IPS-11a (cell line): ENCODE data around the gene PIK3CA.

Source experiments
- H3K4me3 ChIP-seq: one replicate; pipeline ENCODE4 v1.5.1; 2013; ENCODE audit warnings: low read depth, low read length, control low read depth

PIK3CA gene

DNA sequence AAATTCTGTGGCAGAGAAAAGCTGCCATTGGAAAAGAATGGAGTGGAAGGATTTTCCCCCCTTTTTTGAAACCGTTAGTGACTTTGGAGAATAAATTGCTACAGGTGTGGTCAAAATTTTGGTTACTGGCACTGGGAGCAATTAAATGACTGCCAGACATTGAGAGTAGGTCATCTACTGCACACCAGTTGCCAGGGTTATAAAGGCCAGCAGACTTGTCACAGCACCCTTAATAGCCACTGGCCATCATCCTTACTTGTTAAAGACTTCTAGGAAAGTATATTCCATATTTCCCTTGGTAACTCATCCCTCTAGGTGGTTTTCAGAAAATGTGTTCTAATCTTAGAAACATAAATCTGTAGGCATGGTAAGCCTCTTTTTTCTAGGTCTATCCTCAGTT, 8.0 kb downstream of the PIK3CA start:
- no peak overlapping the region for H3K4me3 ChIP-seq

DNA sequence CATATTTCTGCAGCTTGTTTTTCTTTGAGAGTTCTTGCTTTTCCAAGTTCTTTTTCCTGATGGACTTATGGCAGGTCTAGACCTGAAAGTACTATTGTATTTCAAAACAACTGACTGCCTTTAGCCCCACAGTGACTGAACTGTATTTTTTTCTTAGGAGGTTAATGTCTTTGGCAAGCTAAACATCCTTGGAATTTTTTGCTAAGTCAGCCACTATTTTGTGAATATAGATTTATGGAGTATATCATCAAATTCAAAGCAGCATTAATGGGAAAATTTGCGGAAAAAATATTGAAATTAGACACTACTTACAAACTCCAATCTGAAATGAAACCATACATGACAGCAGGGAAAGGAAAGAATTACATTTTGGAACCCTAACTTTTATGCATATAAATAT, 8.6 kb downstream of the PIK3CA start:
- no peak overlapping the region for H3K4me3 ChIP-seq

DNA sequence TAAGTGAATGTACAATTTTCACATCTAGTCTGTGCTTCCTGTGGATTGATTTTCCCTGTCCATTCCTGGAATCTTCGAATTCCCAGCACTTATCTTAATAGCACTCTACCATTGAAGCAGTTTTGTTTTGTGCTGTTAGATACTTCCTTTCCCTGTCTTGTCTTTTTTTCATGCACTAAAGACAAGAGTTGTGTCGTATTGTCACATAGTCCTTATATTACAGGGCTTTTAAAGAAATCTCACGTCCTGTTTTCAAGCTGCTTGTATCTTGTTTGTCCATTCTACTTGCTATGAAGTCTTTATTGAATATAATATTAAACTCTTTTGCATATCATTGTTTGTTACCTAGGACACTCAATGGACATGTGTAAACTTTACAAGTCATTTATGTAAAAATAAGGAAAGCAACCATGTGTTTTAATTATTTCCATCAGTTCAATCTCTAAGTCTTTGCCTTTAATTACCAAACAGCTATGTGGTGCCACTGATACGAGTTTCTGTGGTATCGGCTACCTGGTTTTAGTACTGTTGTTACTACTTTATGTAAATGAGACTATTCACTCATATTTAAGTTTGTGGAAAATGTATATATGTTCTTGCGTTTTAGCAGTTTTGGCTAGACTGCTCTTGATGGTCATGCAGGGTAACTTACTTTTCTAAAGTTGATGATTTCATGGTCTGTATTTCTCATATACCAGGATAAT, 10.3 kb downstream of the PIK3CA start:
- no peak overlapping the region for H3K4me3 ChIP-seq

DNA sequence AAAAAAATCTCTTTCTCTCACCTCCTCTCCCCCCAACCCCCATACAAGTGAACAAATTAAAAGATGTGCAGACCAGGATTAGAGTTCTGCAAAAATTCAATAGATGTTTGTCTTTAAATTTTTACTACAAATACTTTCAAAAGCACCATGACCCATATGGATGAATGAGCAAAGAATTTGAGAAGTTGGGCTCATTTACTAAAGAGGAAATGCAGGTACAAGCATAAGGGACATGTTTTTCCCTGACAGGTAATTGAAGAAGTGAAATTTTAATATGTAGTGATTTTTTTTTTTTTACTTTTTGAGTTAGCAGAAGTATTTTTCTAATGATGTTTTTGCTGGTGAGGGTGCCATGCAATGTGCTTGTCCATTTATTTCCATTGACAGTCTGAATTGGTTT, 15.3 kb downstream of the PIK3CA start:
- no peak overlapping the region for H3K4me3 ChIP-seq

DNA sequence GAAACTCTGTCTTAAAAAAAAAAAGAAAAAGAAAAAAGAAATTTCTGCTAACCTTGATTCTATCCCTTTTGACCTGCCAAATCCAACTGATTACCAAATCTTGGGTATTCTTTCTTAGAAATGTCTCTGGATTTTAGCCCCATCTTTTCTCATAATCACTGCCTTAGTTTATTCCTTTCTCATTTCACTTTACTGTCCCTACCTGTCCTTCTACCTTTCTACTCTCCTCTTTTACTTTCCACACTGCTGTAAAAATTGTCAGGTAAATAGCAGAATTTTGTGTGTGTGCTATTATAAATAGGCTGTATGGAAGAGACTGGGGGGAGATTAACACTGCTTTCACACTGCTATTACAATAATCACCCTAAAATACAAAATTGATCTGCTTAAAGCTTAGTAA, 16.7 kb downstream of the PIK3CA start:
- no peak overlapping the region for H3K4me3 ChIP-seq

DNA sequence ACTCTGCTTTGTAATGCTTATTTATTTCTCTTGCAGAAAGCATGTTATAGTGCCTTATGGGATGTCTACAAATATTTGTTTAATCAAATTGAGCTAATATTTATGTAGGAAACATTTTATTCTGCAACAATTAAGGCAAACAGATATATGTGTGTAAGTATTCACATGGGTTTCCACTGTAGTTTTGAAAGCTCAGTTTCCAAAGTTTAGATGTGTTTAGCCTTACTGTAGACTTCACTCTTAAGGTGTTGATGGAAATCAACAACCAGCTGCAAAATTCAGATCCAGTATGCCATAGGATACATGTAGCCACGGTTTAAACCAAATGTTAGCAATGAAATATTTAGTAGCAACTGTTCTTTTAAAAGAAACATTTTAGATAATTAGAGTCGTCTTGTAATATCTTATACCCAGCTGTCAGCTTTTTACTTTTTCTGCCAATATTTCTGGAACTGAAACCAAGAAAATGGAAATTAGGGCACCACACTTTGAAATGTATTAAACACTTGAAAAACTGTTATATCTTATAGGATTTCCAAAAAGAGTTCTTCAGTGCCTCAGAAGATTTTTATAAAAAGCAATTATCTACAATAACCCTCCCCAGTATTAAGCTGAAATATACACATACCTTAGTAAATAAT, 18.5 kb downstream of the PIK3CA start:
- H3K4me3 ChIP-seq, result no peak overlapping the region

DNA sequence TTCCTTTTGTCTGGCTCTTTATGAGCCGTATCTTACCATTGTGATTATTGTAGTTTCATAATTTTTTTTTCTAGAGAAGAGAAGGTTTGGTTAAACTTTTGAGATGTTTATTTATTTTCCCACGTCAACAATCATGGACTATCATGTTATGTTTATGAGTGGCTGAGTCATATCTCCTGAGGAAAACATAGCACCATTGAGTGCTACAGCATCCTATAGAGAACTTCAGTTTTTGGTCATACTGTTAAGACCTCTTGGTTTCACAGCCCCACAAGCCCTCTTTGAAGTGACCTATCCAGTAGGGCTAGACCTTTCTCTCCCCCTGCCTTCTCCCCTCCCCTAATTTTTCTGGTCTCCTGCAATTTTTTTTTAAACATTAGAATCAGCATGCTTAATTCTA, 20.8 kb downstream of the PIK3CA start:
- no peak overlapping the region for H3K4me3 ChIP-seq

DNA sequence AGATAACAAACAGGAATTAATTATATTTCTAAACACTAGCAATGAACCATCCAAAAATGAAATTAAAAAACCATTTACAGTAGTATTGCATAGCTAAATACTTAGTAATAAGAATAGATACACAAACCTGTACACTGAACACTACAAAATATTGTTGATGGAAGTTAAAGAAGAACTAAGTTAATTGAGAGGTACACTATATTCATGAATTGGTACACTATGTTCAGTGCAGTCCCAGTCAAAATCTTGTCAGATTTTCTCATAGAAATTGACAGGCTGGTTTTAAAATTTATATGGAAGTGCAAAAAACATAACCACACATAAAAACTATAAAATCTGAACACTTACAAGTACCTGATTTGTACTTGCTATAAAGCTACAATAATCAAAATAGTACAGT, 24.4 kb downstream of the PIK3CA start:
- H3K4me3 ChIP-seq, result no peak overlapping the region

DNA sequence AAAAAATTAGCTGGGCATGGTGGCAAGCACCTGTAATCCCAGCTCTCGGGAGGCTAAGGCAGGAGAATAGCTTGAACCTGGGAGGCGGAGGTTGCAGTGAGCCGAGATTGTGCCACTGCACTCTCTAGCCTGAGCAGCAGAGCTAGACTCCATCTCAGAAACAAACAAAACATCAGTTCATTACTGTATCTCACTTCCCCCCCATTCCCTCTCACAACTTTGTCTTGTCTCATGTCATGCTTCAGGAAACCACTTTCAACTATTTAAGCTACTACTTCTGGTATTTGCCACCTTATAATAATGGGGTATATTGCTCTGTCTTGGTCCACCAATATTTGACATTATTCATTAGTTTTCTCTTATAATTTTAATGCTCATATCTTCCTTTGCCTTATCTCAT, 26.2 kb downstream of the PIK3CA start:
- no peak overlapping the region for H3K4me3 ChIP-seq

DNA sequence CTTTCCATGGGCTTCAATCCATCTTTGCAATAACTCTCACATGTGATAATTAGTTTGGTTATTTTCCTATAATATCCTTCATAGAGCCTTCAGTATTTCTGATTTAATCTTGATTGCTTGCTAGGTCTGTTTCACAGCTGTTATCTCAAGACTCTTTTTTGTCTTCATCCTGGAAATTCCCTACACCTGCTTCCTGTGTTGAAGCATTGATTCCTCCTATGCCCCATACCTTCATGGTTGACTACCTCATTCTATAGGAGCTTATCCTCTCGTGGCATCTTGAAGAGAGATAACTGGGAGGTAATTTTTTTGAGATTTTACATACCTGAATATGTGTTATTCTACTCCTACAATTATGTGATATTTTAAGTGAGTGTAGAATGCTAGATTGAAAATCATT, 26.7 kb downstream of the PIK3CA start:
- H3K4me3 ChIP-seq, result no peak overlapping the region

DNA sequence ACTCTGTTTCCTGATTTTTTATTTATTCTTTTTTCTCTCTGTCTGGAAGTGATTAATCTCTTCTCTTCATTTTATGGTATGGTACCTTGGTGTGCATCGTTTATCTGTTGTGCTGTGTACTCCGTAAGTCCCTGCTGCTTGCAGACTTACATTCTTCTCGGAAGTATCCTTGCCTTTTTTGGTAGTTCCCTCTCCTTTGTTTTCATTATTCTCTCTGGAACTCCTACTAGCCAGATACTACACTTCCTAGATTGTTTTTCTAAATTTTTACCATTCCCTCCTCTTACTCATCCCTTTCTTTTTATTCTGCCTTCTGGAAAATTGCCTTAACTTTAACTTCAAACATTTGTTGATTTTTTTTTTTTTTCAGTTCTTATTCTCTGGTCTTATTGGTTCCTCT, 27.2 kb downstream of the PIK3CA start:
- H3K4me3 ChIP-seq, result no peak overlapping the region

DNA sequence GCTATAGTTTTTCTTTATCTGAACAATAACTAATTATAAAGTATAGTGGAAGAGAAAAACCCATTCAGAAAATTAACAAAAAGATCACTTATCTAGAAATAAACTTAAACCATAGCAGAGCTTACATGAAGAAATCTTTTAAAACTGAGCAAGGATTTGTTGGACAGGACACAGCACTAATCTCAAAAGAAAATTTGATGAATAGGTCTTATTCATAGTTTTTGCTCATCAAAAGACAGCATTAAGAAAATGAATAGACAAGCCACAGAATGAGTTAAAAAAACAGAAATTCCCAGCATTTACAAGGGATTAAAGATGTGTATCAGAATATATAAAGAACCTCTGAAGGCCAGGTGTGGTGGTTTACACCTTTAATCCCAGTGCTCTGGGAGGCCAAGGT, 29.5 kb downstream of the PIK3CA start:
- no peak overlapping the region for H3K4me3 ChIP-seq

DNA sequence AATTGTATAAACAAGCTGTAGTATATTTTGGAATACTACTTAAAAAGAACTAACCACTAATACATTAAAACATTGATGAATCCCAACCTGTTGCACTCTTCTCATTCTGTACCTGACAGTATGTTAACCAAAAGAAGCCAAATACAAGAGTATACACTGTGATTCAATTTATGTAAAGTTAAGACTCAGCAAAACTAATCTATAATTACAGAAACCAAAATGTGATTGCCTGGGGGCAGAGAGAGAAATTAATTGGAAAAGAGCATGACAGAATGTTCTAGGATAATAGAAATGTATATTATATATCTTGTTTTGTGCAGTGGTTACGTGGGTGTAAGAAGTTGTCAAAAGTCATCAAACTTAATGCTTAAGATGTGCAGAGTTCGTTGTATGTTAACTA, 31.1 kb downstream of the PIK3CA start:
- H3K4me3 ChIP-seq, result no peak overlapping the region

DNA sequence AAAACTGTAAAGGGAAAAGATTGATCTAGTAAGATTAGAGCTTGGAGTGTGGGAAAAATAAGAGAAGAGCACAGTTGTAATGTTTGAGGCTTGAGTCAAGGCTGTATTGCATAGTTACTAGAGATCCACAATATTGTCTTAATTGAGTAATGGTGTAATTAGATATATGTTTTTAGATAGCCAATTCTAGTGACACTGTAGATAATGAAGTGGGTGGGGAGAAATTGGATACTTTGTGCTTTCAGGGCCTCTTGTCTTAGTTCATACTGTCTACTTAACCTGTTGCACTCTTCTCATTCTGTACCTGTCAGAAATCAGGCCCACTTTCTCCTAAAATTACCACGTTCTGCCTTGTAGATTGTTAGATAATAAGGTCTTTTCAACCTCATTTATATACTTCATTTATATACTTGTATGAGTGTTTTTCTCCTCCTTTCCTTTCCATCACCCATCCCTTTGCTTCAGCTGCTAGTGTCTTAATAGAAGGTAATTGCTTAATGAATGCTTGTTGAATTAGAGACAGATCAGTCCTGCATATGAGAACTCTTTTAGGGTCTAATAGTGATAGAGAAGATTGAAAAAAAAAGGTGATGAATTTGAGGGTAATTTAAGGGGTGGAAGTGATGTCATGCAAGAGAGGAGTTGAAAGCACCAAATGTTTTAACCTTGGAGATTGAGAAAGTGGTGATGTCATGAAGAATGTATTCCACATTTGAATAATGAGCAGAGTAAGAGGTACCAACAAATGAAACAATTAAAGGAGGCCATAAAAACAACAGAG, 32.0 kb downstream of the PIK3CA start:
- no peak overlapping the region for H3K4me3 ChIP-seq

DNA sequence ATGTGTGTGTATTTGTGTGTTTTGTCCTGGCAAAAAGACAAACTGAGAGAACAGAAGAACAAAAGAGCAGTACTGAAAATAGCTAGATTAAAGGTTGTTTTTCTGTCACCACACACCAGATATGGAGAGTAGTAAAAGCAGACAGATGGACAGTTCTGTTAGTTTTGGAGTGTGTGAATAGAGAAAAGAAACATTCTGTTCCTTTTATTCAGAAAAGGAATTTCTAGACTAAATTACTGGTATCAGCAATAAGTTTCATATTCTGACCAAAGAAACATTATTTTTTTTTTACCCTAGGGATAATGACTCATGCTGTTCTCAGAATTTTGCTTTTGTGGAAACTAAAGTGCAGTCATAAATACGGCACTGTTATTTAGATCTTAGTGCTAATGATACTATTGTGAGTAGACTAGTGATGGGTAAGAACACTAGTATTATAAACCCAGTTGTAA, 32.9 kb downstream of the PIK3CA start:
- H3K4me3 ChIP-seq, result no peak overlapping the region

DNA sequence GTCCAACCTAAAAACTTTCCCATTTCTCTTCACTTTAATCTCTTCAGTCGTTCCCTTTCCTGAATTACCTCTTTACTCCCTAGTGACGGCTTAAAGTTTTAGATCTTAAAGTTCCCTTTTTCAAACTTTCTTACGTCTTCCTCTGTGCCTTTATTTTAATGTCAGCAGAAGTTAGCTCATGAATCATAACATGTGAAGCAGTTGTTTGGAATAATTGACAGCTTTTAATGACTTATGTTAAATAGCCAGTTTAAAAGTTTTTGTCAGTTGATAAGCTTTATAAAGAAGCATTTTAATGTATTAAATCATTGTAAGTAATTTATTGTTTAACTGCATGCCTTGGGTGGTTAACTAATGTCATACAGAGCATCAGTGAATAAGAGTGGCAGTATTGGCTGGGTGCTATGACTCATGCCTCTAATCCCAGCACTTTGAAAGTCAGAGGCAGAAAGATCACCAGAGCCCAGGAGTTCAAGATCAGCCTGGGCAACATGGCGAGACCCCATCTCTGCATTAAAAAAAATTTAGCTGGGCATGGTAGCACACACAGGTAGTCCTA, 33.9 kb downstream of the PIK3CA start:
- no peak overlapping the region for H3K4me3 ChIP-seq

DNA sequence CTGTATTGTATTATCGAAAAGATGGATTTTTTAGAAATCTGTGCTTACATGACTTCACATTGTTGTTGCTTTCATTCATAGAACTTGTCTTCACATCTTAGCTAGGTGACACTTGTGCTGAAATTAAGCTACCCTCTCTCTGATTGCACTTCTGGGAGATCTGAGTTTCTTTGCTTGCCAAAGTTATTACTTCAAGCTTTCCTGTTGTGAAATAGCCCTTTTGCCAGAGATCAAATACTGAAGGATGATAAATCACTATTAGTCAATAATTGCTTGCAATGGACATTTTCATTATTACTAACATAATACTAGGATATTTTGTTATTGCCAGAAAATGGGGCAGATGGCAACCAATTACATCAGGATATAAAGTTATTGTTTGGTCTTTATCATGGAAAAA, 34.7 kb downstream of the PIK3CA start:
- no peak overlapping the region for H3K4me3 ChIP-seq

DNA sequence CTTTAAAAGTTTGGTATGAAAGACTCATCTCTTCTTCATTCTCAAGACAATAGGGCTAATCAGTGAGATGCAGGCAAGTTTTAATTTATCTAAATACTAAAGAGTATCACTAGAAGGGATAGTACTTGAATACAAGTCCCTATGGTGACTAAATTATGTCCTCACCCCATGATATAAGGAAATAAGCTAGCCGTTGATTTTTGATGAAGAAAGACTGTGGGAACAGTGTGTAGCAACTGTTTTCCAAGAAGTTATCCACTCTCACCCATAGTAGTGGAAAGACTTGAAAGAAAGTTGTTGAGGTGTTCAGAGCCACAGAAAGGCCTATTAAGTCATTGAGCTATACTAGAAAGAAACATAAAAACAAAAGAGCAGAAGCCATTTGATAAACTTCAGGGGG, 36.7 kb downstream of the PIK3CA start:
- no peak overlapping the region for H3K4me3 ChIP-seq

DNA sequence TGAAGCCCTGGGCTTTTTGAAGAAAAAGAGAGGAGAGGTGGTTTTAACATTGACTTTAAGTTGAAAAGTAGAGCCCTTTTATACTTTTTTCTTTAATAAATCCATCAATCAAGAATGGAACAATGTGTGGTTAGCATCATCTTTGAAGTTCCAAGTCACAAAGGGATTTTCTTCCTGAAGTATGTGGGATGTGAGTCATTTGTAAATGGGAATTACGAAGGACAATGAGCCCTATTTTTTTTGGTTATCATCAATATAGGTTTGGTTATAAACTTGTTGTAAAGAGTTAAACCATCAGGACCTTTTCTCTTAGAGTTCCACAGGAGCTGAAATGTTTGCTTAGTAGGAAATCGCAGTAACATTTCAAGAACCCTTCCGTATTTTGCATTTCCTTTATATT, 38.3 kb downstream of the PIK3CA start:
- H3K4me3 ChIP-seq, result no peak overlapping the region

DNA sequence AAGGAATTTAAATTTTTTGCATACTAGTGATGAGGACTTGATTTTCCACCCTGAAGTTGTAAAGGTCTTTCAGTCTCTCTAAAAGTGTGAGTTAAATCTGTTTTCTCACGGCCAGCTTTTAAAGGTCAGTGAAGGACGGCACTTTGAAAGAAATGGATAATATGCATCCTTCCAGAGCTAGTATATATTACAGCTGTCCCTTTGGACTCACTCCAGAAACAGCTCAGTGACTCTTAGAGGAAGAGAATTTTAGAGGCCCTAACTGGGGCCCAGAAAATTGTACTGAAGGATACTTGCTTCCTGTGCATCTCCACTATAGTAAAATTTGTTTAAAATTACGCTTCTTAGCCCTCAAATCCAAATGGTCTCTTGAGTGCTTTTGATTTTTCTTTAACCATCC, 41.6 kb downstream of the PIK3CA start:
- no peak overlapping the region for H3K4me3 ChIP-seq

DNA sequence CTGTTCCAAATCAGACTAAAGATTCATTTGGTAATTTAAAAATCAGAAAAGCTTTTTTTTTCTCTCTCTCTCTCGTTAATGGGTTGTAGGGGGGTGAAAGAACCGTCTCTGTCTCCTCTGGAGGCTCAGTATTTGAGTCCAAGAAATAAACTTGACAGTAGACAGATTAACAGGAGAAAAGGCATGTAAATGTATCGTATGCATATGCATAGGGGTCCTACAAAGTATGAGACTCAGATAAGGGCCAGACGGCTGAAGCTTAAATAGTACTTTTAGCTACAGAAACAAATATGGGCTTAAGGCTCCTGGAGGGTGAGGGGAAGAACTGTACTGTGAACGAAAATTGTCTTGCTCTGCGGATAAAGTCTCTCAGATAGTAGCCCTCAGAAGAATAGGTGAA, 42.4 kb downstream of the PIK3CA start:
- H3K4me3 ChIP-seq, result no peak overlapping the region

DNA sequence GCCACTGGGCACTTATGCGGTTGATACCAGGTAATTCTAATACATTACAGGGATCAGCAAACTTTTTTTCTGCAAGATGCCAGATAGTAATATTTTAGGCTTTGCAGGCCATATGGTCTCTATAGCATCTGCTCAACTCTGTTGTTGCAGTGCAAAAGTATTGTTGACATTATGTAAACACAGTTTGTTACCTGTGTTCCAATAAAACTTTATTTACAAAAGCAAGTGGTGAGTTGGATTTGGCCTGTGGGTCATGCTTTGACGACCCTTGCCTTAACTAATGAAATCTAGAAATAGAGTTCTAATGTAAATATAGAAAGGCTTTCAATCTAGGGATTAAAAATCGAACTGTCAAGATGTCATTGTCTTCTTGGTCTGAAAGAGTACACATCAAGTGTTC, 44.4 kb downstream of the PIK3CA start:
- H3K4me3 ChIP-seq, result no peak overlapping the region
